Kidney epithelial cell (primary cell): ENCODE data around the gene EIF4E1B. TPM values are rescaled to one million over a fixed set of nuclear protein-coding genes. Genes with fewer than 3 reads are reported as not detected.
"Not testable (repeated sequence)": the region's sequence is repeated elsewhere in the genome, so short reads cannot be mapped to it uniquely, and the experiment has no call there.

Experiments
- DNase-seq: peaks from one replicate; pipeline ENCODE4 v3.0.0-alpha.2; 2010; ENCODE audit warnings: low read depth
- H3K27me3 ChIP-seq: 2 replicates; pipeline ENCODE4 v1.6.0; 2011; ENCODE audit warnings: low read length; ENCODE audit not compliant: control insufficient read depth, insufficient read depth
- H3K36me3 ChIP-seq: 2 replicates; pipeline ENCODE4 v1.5.1; 2011; ENCODE audit warnings: low read length; ENCODE audit not compliant: control insufficient read depth, insufficient read depth
- H3K4me3 ChIP-seq: 2 replicates; pipeline ENCODE4 v1.5.1; 2011; ENCODE audit warnings: low read depth, mild to moderate bottlenecking, control low read depth, low read length
- CTCF ChIP-seq: IDR thresholded peaks from 2 replicates; pipeline ENCODE4 v1.5.1; 2011; ENCODE audit warnings: mild to moderate bottlenecking, moderate library complexity, low read length, control low read depth, inconsistent platforms; ENCODE audit not compliant: insufficient read depth, poor library complexity, severe bottlenecking
- total RNA-seq: library from RNA; depleted of rRNA; stranded (reverse); fragments of >200 nt; gene quantifications from 2 replicates; pipeline ENCODE4 v1.2.3, GENCODE V29; 2015

The EIF4E1B gene
- total RNA-seq, 1 donor from 2014 or later, result not detected

- no peak overlapping the region for H3K4me3 ChIP-seq
- H3K36me3 ChIP-seq, result no peaks in the 10 kb centered on the region
- TF ChIP-seq CTCF, result no peak
- DNase-seq, result no peak
- no peaks in the 10 kb centered on the region for H3K27me3 ChIP-seq
These were observed 41.3 kb upstream of the EIF4E1B start for GRCh38 chr5:176589039-176589769.

GRCh38 chr5:176590035-176590717, 40.3 kb upstream of the EIF4E1B start:
- DNase-seq, result no peak
- no peak for TF ChIP-seq CTCF

GRCh38 chr5:176591667-176592066, 38.8 kb upstream of the EIF4E1B start:
- H3K27me3 ChIP-seq, DNase-seq, H3K36me3 ChIP-seq, H3K4me3 ChIP-seq: not testable (repeated sequence)

More at GRCh38 chr5:176590035-176590717, 40.3 kb upstream of the EIF4E1B start:
- Histone ChIP-seq H3K27me3 (no peaks in the 10 kb centered on the region), H3K36me3 (no peaks in the 10 kb centered on the region), H3K4me3 (no peak overlapping the region)

- H3K27me3 ChIP-seq, result no peaks in the 10 kb centered on the region
- no peaks in the 10 kb centered on the region for H3K36me3 ChIP-seq
- TF ChIP-seq CTCF, result no peak
- no peak overlapping the region for H3K4me3 ChIP-seq
- DNase-seq, result no peak
These were observed 37.9 kb upstream of the EIF4E1B start for GRCh38 chr5:176592573-176592972.

GRCh38 chr5:176593273-176593869, 37.1 kb upstream of the EIF4E1B start:
- Histone ChIP-seq H3K36me3 (no peaks in the 10 kb centered on the region), H3K4me3 (no peak overlapping the region), H3K27me3 (no peaks in the 10 kb centered on the region)
- no peak for DNase-seq
- no peak for TF ChIP-seq CTCF

GRCh38 chr5:176594554-176594953, 35.9 kb upstream of the EIF4E1B start:
- H3K36me3 ChIP-seq, result no peaks in the 10 kb centered on the region
- H3K27me3 ChIP-seq, result no peaks in the 10 kb centered on the region
- H3K4me3 ChIP-seq, result no peak overlapping the region
- DNase-seq, result no peak
- TF ChIP-seq CTCF, result no peak
